ENCODE measurements around the gene FILIP1L. TPM values are rescaled to one million over a fixed set of nuclear protein-coding genes. Genes with fewer than 3 reads are reported as not detected.

The FILIP1L gene
- total RNA-seq, 1 donor from 2014 or later = 136 TPM

DNA sequence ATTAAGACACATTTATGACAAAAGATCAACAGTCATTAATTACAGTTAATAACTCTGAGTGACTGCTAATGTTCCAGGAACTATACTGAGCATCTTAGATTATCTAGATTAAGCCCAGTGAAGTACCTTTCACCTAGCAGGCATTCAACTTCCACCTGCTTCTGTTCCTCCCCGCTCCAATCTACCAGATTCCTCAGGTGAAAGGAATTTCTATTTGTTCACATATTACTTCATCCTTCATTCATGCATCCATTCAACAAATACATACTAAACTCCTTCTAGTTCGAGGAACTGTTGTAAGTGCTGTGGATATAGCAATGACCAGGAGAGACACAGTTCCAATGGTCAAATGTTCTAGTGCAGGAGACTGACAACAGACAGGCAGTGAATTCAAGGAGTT is 139.3 kb downstream of the FILIP1L start:
- DNase-seq (ENCODE audit: low spot score) = no peak

DNA sequence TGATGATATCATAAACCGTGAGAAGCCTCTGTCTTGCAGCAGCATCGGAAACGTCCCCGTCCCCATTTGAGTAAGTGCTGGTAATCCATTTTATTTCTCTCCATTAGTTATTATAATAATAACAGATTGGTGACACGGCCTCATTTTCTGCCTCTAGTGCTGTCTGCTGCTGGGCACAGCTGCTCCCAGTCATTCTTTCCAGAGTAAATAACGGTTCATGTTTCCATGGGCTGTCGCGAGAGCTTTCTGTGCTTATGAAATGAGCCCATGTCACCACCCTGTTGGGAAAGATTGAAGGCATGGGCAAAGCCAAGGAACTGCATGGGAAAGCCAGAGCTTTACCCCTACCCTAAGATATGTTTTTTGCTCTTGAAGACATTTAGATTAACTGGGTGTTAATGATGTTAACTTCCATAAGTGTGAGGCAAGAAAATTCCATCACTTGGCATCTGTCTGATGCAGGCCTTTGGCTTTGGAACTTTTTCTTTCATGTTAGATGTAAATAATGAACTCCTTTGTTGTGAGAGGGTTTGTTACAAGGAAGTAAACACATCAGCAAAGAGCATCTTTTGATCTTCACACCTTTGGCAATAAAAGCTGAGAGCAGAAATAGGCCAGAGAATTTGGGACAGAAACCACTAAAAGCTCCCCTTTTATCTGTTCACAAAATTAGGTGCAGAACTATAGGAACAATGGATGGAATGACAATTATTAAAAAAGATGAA is 141.8 kb downstream of the FILIP1L start:
- no peak for DNase-seq (ENCODE audit: low spot score)

DNA sequence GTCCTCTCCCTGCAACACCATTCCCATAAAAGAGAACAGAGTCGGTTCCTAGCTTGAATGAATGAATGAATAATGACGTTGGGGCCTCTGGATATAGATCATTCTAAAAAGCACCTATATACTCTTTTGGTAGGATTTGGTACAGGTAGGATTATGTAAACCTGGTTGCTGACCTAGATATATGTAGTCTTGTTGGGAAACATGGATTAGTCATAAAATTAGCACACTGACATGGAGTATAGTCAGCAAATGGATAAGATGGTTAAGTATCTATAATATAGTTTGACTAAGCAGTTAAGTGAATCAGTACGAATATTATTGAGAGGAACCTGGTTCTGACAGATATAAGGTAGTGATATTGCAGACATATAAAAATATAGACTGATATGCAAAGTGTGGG is 142.5 kb downstream of the FILIP1L start:
- no peak for DNase-seq (ENCODE audit: low spot score)

DNA sequence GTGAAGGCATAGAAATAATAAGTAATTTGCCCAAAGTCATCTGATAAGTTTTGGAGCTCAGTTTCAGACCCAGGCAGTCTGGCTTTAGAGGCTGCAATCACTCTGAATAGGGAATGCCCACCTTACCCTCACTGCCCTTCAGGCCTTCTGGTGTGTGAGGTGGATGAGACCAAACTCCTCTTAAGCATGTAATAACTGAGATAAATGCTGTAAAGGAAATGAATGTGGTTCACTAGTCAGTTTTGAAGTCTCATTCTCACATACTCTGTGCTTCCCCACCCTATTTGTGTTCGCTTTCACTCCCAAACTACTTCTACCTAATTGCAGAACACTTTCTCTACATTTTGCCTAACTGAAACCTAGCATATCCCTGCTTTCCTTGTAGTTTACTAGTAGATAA is 144.1 kb downstream of the FILIP1L start:
- no peak for DNase-seq (ENCODE audit: low spot score)

DNA sequence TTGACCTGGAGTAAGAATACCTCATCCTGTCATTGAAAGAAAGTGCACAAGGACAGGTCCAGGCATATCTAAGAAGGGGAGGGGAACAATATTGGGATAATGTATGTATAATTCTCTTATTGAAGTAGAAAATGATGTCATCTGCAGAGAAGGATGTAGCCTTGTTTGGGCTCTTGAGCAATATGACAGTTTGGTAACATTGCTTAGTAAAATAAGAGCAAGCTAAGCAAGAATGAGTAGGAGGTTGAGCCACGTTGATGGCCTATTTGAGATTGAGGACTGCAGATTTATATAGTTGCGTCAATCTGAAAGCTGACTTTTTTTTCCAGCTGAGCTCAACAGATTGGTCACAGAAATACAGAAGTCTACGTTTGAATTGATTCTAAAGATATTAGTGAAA is 145.2 kb downstream of the FILIP1L start:
- no peak for DNase-seq (ENCODE audit: low spot score)

DNA sequence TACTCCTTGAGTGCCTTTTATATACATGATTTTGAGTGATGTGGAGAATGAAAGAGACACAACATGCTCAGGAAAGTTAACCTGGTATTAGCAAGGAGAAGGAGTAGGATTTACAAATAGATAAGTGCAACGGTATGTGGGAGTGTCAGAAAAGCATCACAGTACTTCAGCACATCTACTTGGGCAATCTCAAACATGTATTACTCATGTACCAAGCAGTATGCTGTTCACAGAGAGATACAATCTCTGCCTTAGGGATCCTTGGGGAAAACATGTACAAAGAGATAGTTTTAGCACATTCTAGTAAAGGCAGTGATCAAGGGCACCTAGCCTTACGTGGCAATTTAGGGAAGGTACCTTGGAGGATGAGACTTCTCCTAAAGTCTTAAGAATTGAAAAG is 146.5 kb downstream of the FILIP1L start:
- no peak for DNase-seq (ENCODE audit: low spot score)

DNA sequence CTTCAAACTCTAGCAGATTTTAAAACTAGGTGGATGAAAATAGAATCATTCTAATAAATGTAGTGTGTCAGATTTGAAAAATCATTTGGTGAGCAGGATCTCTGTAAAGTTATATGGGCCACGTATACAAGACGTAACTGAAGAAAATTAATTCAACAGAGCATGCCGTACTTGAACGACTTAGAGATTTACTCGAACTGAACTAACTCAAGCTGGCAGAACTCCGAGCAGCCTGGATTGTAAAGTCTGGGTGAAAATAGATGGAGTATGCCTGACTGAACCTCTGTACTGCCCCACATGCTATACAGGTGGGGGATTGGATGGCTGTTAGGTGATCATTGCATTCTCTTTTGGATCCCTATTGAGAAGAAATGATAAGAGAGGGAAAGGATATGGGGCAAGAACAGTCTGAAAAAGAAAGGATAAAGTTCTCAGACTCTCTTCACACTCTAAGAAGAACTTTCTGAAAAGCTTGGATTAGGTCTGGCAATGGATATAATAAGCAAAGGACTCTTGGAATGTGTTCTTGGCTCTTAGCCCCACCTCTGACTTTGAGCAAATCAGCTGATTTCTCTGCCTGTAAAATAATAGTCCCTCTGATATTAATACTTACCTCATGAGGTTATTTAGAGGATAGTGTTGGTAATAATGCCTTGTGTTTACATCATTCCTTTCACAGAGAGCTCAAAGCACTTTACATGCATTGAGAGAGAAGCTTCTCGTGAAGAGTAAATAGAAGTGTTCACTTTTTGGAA is 147.5 kb downstream of the FILIP1L start:
- DNase-seq (ENCODE audit: low spot score) = no peak

DNA sequence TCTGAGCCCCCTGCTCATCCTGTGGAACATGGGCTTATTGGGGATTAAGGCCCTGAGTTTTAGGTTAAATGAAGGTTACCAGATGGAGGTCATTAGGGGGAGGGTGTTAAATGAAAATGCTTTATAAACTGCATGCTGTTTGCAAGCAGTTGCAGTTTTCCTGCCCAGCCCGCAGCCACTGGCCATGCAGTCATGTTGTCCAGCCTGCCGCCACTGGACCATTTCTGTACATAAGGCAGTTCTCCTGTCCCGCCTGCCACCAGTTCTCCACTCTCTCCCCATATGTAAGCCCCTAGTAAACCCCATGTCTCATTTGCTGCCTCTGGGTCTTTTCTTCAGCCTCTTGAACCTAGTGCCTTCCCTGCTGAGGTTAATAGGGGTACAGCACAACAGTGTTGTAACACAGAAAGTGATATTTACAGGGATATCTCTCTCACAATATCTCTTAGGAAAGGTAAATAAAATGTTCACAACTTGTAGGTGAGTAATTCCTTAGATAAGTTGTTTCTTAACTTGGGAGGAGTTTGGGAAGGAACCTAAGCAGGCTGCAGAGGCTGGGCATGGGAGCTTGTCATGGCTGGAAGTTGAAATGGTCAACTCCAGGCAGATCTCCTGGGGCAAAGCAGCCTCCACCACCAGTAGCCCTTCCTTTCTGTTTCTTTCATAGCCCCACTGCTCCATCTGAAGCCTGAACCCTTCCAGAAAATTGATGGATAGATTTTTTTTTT is 148.5 kb downstream of the FILIP1L start:
- no peak for DNase-seq (ENCODE audit: low spot score)

DNA sequence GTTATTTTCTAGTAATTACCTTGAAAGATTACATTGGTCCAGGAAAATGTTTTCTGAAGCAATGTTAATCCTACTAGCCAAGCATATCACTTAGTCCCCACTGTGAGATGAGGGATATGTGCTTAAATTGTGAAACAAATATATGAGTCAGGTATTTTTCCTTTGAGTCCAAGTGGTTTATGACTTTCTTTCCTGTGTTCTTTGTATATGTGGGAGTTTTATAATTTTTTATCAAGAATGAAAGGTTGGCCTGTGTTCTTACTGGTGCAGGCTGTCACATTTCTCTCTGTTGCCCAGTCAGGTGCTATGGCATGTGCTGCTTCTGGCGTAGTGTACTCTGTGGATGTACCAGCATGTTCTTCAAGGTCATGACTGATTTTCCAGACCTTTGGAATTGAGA is 149.2 kb downstream of the FILIP1L start:
- DNase-seq (ENCODE audit: low spot score) = no peak

DNA sequence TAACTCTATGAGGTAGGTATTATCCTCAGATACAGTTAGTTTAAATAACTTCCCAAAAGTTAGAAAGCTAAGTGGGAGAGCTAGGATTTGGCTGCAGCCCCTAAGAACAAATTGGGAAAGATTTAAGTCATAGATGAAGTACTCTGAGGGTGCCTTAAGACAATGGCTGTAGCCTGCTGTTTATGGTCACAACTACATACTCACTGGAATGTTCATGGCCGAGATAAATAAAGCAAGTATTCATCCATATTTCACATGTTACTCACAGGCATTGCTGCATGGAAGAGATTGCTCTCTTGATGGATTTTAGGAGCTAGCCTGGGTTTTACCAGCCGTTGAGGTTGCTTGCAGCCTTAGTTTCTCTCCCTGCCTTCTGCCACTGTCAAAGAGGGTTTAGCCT is 151.6 kb downstream of the FILIP1L start:
- DNase-seq (ENCODE audit: low spot score) = no peak

DNA sequence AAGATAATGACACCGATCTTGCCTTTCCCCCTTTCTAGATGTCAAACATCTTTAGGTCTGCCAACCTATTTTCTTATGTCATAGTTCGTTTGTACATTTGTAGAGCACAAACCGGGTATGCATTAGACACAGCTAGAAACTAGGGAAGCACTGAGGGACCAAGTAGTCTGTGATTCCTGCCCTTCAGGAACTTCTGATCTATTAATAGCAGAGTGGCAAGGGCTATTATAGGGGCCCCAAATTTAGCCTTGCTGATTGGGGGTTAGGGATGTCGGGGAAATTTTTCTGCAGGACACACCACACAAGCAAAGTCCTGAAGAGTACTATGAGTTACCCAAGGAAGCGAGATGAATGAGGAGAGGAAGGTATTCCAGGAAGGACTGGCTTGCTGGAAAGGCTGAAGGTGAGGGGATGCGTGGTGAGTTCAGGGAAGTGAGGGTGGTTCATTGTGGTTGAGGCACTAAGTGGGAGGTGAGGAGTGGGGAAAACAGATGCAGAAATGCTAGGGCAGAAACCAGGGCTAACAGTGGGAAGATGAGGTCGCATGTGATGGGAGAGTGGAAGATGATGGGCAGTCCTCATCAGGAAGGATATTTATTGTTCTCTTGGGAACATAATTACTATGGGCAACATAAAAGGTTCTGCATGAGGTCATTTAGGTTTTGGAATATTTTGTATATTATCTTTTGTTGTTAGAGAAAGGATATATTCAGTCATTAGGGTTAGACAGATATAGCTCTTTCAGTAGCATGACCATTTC is 152.4 kb downstream of the FILIP1L start:
- no peak for DNase-seq (ENCODE audit: low spot score)

DNA sequence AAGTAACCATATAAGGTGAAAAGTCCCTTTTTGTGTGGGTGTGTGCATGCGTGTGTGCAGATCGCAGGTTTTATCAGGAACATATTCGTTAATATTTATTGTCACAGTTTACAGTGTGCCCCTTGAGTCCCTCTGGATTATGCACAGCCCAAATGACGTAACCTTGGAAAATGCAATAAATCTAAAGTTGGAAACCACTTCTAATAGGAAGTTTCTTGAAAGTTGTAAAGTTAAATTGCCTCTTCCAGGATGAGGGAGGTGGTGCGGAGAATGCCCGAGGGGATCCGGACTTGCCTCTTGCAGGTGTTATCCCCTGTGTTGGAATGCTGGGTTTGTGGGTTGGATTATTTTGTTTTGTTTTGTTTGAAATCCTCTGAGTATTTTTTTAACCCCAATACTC is 153.4 kb downstream of the FILIP1L start:
- no peak for DNase-seq (ENCODE audit: low spot score)

DNA sequence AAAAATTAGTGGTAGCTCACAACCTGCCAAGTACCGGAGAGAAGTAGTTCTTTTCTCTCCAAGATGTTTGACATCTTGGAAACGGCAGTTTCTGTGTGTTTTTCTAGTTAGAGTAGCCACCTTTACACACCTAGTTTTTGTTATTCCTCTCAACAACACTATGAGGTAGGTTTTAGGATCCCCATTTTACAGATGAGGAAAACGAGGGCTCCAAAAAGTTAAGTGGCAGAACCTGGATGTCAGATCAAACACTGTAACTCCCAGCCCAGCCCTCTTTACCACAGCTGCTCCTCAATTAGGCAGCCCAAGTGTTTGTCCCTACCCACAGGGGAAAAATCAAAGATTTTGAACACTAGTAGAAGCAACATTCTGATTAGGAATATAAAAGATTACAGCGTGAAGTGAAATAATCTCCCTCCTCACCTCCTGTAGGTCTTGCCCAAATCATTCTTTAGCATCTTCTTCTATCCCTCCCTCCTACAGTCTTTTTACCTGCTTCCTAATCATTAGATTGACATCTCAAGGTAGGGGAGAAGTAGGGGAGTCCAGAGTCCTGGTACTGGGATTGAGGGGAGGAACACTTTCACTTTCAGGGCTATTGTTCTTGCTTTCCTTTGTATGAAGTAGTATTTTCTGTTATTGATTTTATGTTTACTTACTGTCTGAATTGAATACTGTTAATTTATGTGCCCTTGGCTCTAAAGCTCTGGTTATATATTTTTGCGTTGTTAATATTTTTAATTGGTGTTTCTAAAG is 154.0 kb downstream of the FILIP1L start:
- no peak for DNase-seq (ENCODE audit: low spot score)

DNA sequence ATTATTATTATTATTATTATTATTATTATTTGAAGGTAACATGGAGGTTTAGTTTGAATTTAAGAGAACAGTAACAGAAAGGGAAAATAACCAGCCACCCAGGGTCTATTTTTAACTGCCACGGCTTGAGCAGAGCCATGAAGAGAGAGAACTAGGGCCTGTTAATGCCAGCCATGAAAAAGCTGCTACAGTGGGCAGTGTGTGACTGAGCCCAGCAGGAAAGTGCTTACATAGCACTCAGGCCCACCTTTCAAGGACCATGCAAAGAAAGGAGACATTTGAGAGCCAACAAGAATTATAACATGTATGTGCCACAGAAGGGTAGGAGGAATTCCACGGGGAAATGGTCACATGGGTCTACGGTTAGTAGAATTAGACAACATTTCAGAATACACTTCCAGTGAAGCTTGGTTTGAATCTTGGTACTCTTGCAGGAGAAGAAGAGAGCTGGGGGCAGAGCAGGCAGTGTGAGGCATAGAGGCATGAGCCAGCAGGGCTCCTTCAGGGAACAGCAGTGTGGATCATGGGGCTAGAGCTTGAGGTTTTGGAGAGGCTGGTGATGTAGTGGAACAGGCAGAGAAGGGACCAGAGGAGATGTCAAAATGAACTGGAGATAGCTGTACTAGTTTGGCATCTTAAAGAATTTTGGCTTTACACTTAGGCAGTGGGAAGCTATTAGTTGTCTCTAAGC is 155.9 kb downstream of the FILIP1L start:
- no peak for DNase-seq (ENCODE audit: low spot score)

DNA sequence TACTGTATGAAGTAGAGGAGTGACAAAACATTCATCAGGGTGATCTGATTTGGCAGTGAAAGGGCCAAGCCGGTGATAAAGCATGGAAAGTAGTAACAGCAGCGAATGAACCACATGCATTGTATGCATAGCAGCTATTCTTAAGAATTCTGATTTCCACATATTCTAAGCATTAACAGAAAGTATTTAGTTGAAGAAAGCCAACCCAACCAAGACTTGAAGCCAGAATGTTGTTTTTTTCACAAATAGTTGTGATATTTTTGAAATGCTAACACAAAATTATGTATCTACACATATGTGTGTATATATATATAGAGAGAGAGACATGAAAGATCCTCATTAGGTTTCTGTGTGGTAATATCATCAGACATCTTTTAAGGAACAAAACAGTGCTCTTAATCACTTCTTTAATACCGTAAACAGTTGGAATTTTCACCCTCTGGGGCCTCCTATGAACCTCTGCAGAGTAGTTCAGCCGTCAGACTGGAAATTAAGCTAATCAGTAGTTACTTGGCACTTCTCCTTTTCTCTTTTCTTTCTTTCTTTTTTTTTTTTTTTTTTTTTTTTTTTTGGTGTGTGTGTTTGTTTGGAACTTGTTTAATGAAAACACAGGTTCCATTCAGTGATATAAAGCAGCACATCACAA is 157.0 kb downstream of the FILIP1L start:
- no peak for DNase-seq (ENCODE audit: low spot score)

DNA sequence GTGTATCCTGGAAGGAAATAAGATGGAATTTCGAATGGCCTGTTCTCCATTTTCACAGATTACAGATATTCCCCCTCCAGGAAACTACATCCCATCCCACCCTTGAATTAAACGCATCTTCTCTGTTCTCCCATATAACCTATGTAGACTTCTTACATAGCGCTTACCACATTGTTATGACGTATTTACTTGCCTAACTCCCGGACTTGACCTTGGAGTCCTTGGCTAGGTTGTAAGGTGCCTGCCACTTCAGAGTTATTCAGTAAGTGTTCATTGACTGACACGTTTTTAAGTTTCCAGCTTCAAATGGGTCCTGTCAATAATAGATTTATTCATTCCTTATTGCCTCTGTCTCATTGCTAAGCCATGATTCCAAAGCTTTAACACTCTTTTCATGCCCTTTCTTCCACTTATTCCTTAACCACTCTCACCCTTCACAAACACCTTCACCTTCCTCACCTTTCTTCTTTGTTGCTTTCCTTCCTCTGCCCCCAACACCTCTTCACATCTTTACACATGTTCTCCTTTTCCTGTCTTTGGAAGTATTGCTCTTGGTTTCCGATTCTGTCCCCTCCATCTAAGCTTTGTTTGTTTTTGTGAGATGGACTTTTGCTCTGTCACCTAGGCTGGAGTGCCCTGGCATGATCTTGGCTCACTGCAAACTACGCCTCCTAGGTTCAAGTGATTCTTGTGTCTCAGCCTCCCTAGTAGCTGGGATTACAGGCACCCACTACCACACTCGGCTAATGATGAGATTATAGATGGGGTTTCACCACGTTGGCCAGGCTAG is 158.3 kb downstream of the FILIP1L start:
- DNase-seq (ENCODE audit: low spot score) = no peak

DNA sequence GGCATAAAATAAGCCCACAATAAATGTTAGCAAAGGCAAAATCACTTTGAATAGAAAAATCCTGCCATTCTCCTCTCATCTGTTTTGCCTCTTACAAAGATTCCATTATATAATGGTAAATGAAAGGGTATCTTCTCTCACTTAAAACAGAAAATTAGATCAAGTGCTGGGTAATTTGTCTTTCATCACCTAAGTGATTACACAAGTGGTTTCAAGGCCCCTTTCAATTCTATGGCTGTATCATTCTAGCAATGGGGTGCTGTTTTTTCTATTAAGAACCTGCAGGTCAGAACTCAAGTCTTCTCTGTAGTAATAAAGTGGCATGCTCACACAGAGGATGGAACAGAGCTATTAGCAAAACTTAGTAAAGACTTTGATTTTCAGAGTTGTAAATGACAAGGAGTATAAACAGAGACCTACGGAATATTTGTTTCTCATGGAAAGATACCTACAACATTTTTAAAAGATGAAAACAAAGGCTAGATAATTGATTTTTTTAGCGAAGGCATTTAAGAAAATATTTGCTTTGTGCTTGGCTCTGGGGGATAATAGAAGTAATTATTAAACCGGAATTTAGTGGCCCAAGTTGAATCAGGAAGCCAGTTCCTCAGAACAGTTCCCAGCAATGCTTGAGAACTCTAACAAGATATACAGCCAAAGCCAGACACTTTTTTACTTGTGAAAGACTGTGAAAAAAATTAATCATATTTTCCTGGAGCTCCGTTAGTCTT is 159.2 kb downstream of the FILIP1L start:
- no peak for DNase-seq (ENCODE audit: low spot score)

DNA sequence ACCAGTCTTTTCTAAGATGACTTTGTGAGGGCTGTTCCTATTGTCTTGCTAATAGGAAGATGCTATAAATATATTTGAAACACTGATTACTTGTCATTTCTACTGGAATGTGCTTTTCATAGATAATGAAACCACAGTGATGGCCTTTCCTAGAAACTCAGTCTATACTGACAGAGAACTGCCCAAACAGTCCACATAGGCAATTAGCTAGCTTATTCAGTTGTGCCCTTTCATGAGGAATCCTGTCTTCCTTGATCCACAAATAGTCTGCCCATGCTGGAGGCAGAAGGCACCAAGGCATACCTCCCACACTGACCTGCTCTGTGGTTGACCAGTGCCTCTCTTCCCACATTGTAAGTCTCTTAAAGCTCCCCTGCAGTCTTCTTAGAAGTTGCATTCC is 160.7 kb downstream of the FILIP1L start:
- no peak for DNase-seq (ENCODE audit: low spot score)

DNA sequence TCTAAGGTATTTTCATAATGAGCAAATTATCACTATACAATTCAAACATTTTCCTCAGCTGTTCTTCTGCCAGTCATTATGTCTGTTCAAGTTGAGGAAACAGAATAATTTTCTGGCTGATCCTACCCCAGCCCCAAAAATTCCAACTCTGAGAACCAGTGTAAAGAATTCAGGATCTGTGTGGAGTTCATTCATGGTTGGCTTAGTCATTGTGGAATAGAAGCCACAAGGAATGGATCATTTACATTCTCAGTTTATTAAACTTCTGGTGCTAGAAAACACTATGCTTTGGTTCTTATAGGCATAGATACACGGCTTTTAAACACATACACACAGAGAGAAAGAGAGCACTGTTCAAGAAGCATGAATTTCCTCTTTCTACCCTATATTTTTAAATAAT is 162.0 kb downstream of the FILIP1L start:
- no peak for DNase-seq (ENCODE audit: low spot score)
